Mesangial cell (primary cell): ENCODE data around the gene SLC26A3. TPM values are rescaled to one million over a fixed set of nuclear protein-coding genes. Genes with fewer than 3 reads are reported as not detected.

Source experiments
- total RNA-seq: library from RNA; depleted of rRNA; stranded (reverse); fragments of >200 nt; gene quantifications from 2 replicates; pipeline ENCODE4 v1.2.3, GENCODE V29; 2015

The SLC26A3 gene
- not detected in 2 replicates for total RNA-seq

DNA sequence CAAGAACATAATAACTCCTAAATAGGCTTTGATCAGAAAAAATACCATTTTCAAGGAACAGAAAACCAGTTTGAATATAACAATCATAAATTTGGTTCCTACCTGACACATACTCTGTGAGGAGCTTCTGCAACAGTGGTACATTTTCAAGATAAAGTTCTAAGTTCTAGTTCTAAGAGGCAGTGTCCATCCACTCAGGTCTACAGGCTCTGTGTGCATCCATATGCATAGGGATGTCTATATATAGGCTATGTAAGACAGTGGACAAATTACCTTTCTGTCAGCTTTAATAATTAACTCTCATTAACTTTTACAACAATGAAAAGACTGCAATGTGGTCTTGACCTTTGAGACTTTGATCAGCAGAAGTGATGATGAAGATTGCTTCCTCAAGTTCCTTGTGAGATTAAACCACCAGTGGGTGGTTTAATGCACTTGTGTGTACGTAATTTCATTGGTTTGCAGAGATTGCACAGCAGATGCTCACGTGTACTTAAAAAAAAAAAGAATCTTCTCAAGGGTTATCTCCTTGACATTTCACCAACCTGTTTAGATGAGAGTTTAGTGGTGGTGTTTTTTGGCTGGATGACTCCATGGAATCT is at the start of gene SLC26A3:
SLC26A3 (minus strand) TSS at position 215 of the 602 bp plus-strand sequence. CDS start 8,714 bp downstream, outside the sequence.

DNA sequence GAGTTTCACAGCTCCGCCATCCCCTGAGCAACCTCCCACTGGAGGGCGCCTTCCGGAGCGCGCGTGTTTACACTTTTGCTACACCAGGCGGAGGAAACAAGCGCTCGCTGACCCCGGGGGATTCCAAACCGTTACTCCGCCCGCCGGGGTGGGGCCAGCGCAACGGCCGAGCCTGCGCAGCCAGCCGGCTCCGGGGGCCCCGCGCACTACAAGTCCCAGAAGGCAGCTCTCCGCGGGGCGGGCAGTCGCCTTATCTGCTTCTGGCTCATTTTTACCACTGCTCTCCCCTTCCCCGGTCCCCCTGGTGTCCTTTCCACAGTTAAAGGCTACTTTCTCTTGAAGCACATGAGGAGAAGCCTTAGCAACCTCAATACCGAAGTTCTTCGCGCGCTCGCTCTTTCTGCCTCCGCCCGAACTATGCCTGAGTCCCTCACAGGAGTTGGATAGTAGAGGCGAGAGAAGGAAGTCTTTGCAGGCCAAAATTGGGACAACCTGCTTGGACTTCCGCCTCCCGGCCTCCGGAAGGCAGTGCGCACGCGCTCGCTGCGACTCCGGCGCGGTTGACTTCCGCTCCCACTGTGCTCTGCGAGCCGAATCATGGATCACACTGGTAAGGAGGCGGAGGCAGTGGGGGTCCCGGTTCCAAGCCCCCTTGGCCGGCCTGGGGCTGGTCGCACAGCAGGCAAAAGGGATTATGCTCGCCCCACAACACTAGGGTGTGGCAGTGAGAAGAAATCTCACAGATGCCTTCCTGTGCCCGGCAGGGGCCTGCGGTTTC is 59.3 kb downstream of the SLC26A3 start, which contains the start of gene CBLL1:
CBLL1 (plus strand) TSS at position 576 of the 778 bp plus-strand sequence; CDS start at position 598, 22 bp downstream.

Other genes with a start within 250 kb of the SLC26A3 start
- 22.0 and 23.2 TPM in 2 replicates for gene COG5, start 239.3 kb downstream of the SLC26A3 start, total RNA-seq
- 7.7 and 8.1 TPM in 2 replicates for gene DUS4L, start 239.3 kb downstream of the SLC26A3 start, total RNA-seq
- 23.8 and 40.9 TPM in 2 replicates for gene BCAP29, start 223.0 kb downstream of the SLC26A3 start, total RNA-seq
- under 0.01 and 0.25 TPM in 2 replicates for gene SLC26A4, start 142.4 kb downstream of the SLC26A3 start, total RNA-seq
- gene CBLL1, start 59.1 kb downstream of the SLC26A3 start, total RNA-seq = 13.0 and 16.1 TPM in 2 replicates
- 19.9 and 28.7 TPM in 2 replicates for gene DLD, start 88.0 kb upstream of the SLC26A3 start, total RNA-seq
- gene LAMB1, start 199.9 kb upstream of the SLC26A3 start, total RNA-seq = 241 and 438 TPM in 2 replicates